Measurements from ENCODE around the gene BEAN1.

- TF ChIP-seq MEF2A (IDR thresholded peaks at IDR 0.05; ENCODE audit: borderline replicate concordance, low read depth), result no peak
- no peak for TF ChIP-seq CTCF (IDR thresholded peaks at IDR 0.05)
- TF ChIP-seq MXI1 (IDR thresholded peaks at IDR 0.05; ENCODE audit: low read depth, low read length), result no peak
- no peak for TF ChIP-seq MAX (IDR thresholded peaks at IDR 0.05; ENCODE audit: low read depth)
- no peak for TF ChIP-seq ZBTB33 (IDR thresholded peaks at IDR 0.05; ENCODE audit: borderline replicate concordance, low read depth)
These were observed 13.2 kb downstream of the BEAN1 start for GRCh38 chr16:66440271-66440802.

Data from SK-N-SH (cell line).